NCI-H1092 treated with DMSO at 0.1 percent for 48 hours (cell line): ENCODE data around the gene CARD9.
"Not testable (repeated sequence)": the region's sequence is repeated elsewhere in the genome, so short reads cannot be mapped to it uniquely, and the experiment has no call there.

Source experiments
- DNase-seq: peaks from one replicate; lab custom pipeline; 2025; lab: John Stamatoyannopoulos, UW

The CARD9 gene

DNA sequence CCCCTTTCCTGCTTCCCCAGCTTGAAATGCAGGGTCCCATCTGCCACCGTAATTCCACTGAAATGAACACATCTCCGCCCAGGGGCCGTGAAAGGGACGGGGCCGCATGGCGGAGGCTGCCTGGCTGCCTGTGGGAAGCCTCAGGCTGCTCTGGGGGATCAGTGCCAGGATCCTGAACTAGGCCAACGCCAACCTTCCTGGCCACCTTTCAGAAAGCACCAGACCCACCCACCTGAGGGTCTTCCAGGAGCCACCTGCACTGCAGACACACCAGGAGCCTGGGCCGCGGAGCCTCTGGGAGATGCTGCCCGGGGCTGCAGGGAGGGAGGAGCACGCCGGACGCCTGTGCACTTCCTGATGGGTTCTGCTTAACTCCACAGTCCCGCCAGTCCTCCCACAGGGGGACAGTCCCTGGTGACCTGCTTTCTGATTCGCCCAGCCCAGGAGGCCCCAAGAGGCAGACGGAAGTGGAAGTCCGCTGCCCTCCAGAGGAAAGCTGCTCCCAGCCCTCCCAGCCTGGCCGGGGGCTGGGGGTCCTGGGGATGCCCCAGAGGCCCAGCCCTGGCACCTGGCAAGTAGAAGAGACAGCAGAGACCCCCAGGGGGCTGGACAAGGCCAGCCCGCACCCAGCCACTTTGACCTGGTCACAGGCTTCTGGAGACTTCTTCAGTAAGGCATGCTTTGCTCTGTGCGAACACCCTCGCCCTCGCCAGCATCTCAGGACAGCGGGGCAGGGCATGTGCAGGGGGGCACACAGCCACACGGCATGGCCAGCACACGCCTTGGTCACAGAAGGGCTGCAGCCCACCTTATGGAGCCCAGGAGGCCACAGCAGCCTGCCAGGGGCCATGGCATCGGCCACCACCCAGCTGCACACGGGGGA, at the start of gene CARD9:
Gene CARD9, minus strand, starts transcription at position 370 of the 883 bp plus-strand sequence. CDS start 1,591 bp downstream, outside the sequence.
- DNase-seq = no peak

- DNase-seq = no peak
Measured at GRCh38 chr9:136422876-136423275, 49.4 kb upstream of the CARD9 start.

DNA sequence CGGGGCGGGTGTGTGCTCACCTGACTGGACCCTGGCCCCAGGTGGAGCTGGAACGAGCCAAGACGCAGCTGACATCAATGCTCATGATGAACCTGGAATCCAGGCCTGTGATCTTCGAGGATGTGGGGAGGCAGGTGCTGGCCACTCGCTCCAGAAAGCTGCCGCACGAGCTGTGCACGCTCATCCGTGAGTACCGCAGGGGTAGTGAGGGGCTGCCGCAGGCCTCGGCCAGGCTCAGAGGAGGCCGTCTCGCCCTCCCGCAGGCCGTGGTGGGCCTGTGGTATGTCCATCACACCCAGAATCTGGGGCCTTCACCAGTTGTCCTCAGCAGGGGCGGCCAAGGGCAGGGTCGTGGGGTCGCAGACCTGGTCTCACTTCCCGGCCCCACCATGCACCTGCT, 48.3 kb upstream of the CARD9 start:
- no peak for DNase-seq

- no peak for DNase-seq
Measured at GRCh38 chr9:136419092-136419420, 45.6 kb upstream of the CARD9 start.

- no peak for DNase-seq
Measured at GRCh38 chr9:136418182-136419091, 45.0 kb upstream of the CARD9 start.

GRCh38 chr9:136416914-136417313, 43.4 kb upstream of the CARD9 start:
- no peak for DNase-seq

DNA sequence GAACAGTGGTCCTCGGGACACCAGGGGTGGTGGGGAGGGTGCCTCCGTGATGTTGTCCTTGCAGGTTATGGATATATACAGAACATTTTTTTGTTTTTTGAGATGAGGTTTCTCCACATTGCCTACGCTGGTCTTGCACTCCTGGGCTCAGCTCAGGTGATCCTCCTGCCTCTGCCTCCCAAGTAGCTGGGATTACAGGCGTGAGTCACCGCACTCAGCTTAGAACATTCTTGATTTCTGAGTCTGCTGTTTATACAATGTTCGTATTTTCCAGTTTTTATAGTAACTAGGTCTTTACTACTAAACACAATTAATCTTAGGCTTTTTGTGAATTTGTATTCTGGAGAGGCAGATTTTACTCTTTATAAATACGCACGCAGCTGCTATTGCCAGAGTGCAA, 43.0 kb upstream of the CARD9 start:
- DNase-seq = no peak

- no peak for DNase-seq
Measured at GRCh38 chr9:136412962-136413361, 39.5 kb upstream of the CARD9 start.

GRCh38 chr9:136411378-136411777, 37.9 kb upstream of the CARD9 start:
- DNase-seq = no peak

DNA sequence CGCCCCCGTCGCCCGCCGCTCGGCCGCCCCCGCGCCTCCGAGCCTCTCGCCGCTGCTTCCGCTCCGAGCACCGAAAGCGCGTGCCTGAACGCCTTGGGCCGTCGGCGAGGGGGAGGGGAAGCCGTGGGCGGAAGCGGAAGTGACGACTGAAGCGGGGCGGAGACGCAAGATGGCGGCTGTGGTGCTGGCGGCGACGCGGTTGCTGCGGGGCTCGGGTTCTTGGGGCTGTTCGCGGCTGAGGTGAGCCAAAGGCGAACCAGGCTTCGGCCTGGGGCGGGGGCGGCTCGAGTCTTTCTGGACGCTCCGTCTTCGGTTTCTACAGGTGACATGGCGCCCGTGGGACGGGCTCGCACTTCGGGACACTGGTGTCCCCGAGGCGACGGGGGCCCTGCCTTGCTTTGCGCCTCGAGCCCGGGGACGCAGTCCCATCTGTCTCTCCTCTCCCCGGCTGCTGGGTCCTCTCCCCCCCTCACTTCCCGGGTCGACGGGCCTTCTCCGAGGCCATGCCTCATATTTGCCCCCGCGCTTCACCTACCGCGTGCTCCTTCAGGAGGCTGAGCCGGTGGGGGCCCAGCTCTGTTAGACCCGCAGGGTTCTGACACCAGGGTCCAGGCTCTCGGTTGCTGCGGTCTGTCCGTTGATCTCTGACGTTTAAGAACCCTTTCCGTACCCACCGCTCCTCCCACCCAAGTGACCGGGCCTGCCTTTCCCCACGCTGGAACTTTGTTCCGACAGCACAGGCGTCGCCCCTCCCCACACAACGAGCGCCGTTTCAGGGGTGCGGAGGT, 37.2 kb upstream of the CARD9 start, which contains the start of the genes ENTR1 and PMPCA:
Gene ENTR1, minus strand, starts transcription at position 115 of the 788 bp plus-strand sequence. CDS start 217 bp downstream, outside the sequence.
Gene PMPCA, plus strand, starts transcription at position 159 of the 788 bp plus-strand sequence. Its CDS starts 11 bp downstream, at position 170.
- DNase-seq = peak; percentile 78

DNA sequence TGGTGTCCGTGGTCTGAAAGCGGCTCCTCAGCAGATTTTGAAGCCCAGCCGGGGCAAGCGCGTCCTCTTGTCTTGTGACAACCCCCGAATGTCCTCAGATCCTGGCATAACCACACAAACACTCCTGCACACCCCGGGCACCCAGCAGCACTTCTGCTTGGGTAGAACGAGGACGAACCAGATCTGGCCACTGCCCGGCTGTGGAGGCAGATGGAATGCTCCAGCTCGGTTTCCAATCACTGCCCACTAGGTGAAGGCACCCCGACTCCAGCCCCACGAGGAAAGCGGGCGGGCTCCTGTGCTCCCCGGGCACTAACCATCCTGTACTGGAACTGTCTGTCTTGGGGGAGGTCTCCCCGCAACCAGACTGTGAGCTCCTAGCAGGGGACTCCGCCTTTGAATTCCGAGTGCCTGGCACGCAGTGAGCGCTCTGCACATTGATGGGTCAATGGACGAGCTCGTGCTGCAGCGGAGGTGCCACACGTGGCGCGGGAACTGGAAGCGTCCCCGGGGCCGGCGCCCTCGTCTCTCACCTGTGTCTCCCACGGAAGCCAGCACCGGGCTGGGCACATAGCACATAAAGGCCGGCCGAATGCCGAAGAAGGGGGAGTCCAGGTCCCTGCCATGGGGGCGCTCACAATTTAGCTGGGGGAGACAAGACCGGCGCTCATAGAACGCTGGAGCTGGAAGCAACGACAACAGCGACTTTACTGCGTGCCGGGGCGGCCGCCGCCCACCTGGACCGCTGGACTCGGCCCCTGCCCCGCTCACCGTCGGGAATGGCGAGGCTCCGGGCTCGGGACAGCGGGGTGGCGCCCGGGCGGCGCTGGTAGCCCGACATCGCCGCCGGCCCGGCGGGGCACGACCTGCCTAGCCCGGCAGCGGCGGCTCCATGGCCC, 36.3 kb upstream of the CARD9 start:
- DNase-seq = peak; percentile 20

DNA sequence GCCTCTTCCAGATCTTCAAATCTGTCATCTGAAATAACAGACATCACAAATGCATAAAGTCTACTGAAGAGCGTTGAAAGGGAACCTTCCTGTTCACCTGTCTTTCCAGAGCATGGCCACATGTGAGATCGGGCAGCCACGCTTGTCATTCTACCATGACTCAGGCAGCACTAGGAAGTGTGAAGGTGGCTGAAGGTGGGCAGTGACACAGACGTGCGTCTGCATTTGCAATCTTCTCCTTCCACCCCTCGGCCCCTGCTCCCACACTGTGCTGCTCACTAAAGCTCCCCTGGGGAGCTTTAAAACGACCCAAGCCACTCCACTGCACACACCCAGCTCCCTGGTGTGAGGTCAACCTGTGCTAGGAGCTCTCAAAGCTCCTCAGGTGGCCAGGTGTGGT, 34.4 kb upstream of the CARD9 start:
- no peak for DNase-seq

DNA sequence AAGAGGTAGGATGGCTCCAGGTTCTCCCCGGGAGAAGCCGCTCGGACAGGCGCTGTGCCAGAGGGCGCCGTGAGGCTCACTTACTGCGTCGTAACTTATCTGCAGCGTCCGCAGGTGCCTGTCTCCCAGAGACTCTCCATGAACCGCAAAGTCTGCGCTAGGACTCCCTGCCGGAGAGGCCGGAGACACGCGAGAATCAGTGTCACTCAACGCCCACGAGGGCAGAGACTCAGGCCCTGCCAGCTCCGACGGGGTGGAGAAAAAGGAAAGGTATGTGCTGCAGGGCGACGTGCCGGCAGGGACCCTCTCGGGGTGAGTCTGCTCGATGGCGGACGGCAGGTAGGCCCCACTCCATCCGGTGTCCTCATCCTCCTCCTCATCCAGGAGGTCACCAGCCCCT, 33.6 kb upstream of the CARD9 start:
- DNase-seq = not testable (repeated sequence)

- DNase-seq = not testable (repeated sequence)
Measured at GRCh38 chr9:136405904-136406303, 32.4 kb upstream of the CARD9 start.

- DNase-seq = no peak
Measured at GRCh38 chr9:136405481-136405880, 32.0 kb upstream of the CARD9 start.

- DNase-seq = no peak
Measured at GRCh38 chr9:136404801-136405136, 31.3 kb upstream of the CARD9 start.

GRCh38 chr9:136403915-136404800, 30.7 kb upstream of the CARD9 start:
- DNase-seq = no peak

DNA sequence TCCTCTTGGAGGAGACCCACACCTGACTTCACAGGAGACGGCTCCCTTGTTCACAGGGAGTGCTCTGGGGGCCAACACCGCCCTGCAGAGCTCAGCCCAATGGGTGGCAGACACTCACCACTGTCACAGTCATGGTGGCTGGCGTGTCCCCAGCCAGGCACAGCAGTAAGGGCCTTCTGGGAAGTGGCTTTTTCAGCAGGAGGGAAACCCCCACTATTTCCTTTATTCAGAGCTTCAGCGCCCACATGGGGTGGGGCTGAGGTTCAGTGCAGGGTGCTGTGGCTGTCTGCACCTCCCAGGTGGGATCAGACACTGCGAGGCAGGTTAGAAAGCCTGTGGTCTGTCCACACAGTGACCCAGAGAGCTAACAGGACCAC, 30.1 kb upstream of the CARD9 start:
- DNase-seq = no peak

DNA sequence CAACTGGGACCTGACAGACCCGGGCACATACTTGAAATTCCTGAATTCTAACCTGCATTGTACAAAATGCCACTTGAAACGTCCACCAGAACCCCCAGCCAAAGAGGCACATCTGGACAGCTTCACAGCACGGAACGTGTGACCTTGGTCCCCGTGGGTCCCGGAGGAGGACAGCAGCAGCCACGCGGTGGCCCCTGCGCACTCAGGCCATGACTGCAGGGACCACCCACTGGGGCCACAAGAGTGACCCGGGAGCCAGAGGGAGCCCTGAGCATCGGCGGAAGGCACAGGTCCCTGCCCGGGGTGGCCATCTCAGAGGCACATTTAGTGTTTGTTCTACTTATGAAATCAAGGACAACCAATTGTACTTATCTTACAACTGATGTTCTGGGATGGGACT, 28.6 kb upstream of the CARD9 start:
- no peak for DNase-seq
